GM21825 (cell line): Measurements from ENCODE around the gene QSOX1.

Experiments
- ATAC-seq: cut with Tn5 transposase; IDR thresholded peaks from one replicate; pipeline ENCODE4 v1.9.1; 2021; ENCODE audit warnings: mild to moderate bottlenecking, moderate library complexity; ENCODE audit not compliant: unreplicated experiment

The QSOX1 gene

DNA sequence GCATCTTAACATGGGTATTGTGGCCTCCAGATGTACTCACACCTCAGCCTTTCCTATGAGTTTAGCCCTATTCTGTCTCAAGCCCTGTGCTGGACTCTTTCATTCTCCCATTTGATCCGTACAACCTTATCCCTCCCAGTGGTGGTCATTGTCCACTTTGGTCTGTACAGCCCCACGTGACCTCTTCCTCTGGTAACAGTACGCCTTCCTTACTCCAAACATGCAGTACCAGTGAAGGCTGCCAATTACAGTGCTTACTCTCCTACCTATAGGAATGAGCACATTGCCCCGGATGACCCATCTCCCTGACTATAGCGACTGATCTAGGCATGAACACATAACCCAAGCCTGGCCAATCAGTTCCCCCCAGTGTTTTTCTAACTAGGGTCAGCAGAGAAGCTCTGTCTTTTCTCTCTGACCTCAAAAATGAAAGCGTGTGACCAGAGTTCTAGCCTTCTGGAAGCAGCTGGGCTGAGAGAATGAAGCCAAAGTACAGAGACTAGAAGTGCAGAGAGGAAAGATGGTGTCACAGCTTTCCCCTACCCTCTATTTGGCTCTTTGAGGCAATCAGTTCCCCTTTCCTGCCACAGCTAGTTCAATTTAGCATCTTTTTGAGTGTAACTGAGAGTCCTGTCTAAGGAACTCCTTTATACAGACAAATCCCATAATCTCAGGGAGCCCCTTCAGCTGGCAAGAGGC, 9.9 kb upstream of the QSOX1 start:
- ATAC-seq = no peak

DNA sequence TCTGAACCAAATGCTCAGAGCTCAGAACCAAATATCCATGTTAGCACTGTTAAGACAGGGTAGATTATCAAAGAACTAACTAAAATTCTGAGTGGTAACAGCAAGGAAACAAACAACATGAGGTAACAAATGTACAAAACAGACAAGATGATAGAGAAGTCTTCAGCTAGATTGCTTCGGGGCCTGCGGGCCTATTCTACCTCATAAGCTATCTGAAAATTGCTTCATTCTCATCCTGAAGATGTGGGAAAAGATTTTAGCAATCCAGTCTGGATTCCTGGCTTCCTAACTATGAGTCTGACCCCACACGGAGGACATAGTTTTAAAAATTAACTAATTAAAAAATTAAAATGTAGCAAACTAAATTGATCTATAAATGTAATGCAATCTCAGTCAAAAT, 9.2 kb upstream of the QSOX1 start:
- ATAC-seq = no peak

DNA sequence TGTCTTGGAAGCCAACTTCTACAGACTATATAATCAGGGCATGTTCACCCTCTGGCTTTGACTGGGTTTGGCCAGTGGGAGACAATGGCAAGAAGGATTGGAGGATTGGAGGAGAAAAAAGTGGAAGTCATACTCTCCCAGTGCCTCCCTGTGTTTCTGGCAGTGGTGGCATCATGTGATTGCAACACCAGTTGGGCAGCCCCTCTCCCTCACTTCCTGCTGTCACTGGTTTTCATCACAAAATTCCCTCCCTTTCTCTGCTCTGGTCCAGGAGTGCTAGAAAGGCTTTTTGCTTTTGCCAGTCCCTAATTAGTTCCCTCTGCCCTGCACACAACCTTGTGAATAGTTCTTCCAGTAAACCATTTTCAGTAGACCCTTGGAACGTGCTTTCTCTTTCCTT, 3.7 kb upstream of the QSOX1 start:
- ATAC-seq = no peak

DNA sequence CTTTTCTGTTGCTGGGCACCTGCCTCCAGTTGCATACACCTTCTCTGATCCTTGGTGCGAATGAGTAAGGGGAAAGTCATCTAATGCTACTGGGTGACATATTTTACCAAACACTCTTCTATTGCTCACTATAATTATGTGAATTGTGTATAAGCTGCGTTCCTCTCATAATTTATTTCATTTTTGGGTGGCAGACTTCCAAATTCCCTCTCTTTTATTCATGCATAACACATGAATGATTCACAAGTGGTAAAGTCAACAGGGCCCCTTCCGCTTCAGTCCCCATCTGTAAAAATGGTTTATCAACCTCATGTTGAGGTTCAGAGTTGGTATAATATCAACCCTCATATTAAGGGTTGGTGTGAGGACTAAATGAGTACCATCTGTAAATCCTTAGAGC, 3.2 kb upstream of the QSOX1 start:
- no peak for ATAC-seq

DNA sequence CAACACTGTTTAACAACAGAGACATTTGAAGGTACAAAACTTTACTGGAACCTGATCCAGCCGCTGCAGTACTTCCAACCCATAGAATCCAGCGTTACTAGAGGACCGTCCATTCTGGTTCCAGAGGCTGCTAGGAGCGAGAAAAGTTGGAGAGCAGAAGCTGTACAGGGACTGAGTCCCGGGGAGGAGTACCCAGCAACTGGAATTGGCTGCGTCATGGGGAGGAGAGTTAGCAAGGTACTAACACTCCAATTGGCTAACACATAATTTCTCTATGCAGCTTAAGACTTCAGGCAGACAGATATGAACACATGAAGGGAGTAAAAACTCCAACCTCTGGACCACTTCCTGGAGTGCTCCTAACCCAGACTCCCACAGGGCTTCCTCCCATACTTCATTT, 2.1 kb upstream of the QSOX1 start:
- no peak for ATAC-seq

DNA sequence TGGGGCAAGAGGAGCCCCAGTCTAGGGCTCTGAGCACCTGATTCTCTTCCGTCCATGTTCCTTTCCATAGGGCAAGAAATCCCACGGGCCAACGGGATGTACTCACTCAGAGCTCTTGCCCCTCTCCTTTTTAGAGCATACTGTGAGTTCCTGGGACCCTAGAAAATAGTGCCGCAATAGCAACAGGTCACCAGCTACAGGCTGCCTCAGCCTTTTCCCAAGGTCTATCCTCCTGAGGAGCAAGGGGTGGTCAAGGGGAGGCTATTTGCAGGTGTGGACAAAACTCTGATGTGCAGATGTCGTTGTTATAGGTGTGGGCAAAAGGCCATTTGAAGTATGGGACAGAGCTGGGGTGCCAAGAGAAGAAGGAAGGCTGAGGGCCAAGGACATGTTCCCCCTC, 1.6 kb upstream of the QSOX1 start:
- ATAC-seq = no peak

DNA sequence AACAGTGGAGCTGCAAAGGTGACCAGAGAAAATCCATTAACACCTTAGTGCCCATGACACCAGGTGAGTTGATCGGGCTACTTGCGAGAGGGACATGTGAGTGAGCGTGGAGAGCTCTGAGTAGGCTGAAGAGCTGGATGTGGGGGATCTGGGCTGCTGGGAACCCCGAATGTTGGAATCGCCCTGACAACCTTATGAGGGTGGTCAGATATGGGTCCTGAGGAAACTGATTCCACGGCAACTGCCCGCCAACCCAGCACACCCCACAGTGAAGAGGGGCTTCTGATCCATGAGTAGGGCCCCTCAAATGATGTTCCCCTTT, 705 bp upstream of the QSOX1 start:
- no peak for ATAC-seq

DNA sequence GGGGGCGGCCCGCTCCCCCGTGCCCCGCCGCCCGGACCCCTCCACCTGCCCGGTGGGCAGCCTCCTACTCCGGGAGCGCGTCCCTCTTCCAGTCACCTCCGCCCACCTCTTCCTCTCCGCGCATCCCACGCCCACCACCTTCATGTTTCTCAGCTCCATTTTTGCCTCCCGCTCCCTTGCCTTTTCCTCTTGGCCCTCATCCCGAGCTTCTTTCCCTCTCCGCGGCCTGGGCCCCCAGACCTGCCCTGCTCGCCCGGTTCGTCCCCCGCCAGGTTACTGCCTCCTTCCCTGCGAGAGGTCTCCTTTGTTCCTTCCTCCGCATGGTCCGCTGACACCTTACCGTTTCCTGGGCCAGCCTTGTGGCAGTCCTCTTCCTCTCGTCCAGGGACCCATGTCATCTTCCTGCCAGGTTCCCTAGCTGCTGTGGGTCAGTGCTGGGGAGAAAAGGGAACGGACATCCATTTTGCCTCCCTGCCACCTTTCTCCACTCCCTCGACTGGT, 563 bp downstream of the QSOX1 start:
- ATAC-seq = no peak

DNA sequence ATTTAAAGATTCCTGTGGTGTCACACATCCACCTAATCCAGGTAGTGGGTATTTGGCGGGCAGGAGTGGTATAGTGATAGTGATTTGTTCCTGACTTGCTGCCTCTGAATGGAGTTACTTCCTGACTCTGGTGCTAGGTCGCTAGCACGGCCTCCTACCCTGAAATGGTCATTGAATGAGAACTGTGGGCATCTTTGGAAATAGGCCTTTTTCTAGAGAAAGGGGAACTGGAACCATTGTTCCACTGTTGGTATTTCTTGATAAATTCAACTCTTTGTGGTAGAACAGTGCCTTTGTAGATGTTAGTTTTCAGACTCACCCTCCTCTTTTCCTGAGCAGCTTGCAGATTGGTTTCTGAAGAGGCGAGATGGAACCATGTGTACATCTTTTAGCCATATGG, 1.5 kb downstream of the QSOX1 start:
- no peak for ATAC-seq

DNA sequence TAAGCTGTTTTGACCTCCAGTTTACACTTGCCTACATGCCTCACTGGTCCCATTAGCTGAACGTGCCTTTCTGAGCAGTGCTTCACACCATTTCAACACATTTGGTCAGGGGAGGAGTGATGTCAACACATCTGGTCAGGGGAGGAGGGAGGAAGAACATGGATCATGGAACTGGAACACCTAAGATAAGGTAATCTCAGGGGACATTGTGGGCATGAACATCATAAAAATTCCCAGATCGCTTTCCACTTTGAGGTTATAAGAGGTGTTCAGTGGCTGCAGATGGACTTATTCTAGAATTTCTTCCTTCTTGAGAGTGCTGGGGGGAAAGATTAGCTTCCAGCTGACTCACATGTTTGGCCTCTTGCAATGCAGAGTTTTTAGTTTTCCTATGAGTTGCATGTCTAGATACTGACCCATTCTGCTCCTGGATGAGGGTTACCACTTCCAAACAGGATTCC, 2.0 kb downstream of the QSOX1 start:
- no peak for ATAC-seq

DNA sequence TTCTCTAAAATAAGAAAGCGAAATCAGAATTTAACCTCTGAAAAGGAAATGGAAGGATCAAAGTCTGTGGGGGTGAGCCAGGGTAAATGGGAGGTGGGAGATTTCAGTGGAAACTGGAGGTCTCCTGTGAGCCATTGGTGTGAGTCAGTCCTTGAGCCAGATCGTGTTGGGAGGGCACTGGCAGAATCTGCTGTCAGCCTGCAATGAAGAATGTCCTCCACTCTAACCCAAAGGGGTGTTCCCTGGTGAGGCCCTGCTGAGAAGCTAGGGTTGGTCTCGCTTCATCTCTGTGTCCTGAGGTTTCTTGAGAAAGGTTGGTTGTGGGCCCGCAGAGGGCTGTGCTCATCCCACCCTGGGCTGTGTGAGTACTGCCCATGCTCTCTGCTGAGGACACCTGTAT, 2.4 kb downstream of the QSOX1 start:
- ATAC-seq = no peak

DNA sequence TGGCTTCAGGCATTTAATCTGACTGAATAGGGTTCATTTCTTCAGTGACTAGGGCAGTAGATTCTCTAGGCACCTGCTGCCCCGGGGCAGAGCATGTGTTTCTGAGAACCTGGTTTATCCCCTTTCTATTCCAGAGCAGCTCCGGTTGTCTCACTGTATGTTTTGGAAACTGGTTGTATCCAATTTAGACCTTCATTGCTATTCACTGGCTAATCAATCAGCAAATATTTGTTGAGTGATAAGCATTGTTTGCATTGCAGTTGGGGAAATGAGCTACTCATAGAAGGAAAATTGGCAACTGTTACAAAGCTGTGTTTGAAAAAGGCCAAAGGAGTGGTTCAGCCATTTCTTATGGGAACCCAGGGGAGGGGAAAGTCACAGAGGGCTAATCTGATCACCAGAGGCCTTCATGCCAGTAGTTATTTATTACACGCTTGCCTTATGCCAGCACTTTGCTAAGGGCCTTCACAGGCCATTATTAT, 2.9 kb downstream of the QSOX1 start:
- no peak for ATAC-seq

DNA sequence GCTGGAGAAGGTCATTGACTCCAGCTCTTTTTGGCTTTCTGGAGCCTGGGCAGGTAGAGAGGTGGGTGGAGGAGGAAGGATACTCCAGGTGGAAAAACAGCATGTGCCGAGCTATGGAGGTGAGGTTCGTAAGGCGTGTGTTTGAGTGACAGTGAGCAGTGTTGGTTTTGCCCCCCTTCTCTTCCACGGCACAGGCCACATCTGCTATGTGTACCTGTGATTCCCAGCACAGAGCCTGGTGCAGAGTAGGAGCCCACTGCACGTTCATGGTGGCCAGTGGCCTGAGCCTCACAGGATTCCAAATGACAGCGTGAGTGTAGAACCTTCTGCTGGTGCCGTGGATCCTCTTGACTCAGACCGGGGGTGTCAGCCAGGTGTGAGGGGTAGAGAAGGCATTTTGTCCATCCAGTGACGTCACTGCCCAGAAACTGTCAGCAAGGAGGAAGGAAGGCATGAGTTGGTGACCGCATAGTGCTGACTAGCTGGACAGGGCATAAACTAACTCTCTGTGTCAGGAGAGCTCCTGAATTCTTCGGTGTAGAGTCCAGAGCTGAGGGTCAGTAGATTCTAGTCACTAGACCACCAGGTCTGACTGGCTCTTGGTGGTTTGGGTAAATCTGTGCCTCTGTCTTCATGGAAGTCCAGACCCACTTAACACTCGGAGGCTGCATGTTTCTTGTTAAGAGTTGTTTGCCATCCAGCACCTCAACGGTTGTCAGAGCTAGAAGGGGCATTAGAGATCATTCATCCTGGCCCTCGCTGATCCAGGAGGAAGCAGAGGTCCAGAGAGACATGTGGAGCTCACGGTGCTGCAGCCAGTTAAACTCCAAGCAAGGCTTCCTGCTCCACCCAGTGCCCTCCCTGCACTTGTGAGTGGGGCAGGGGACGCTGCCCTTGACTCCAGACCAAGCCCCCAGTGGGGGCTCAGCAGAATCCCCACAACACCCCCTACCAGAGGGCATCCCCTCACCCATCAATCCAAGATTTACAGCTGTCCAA, 3.8 kb downstream of the QSOX1 start:
- ATAC-seq = no peak

DNA sequence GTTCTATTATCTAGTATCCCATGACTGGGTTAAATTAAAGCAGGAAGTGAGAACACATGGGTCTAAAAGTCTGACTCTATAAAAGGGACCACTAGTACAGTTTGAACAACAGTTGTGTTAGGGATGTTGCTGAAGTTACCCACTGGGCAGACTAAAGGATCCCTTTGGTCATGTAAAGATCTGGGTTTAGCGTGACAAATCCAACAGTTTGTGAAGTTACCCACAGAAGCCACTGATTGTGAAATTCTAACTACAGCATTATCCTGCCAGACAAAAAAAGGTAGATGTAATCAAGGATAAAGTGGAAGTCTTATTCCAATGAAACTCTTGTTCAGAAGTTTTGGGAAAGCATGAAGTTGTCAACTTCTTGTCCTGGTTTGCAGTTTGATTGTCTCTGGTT, 5.7 kb downstream of the QSOX1 start:
- no peak for ATAC-seq

DNA sequence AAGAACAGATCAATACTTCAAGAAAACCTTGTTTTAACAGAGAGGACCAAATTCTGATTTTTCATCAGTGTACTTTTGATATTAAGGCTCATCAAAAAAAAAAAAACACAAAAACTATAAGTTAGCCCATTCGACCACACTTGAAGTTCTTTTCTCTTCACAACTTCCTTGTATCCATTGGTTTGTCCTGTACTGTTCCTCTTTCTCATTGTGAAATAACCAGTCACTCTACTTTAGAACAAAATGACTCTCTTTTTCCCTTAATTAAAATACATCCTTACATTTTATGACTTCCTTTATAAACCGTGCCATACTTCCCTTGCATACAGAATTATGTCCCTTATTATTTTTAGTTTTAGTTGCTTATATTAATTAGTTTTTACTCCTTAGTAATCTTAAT, 8.4 kb downstream of the QSOX1 start:
- no peak for ATAC-seq

DNA sequence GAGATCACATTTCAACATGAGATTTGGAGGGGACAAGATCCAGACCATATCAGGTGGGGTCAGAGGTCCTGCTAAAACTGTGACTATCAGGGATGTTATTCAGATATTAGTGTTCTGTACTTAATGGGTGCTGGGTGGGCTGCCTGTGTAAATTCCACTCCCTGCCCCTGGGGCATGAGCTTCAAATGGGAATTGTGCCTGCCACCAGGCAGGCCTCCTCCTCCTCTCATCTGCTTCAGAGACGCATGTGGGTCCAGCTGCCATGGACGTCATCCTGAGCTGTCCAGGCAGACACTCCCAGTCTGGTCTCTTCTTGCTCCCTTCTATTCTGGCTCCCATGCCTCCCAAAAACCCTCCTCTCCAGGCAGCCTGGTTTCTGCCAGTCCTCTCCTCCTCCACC, 10.4 kb downstream of the QSOX1 start:
- no peak for ATAC-seq

DNA sequence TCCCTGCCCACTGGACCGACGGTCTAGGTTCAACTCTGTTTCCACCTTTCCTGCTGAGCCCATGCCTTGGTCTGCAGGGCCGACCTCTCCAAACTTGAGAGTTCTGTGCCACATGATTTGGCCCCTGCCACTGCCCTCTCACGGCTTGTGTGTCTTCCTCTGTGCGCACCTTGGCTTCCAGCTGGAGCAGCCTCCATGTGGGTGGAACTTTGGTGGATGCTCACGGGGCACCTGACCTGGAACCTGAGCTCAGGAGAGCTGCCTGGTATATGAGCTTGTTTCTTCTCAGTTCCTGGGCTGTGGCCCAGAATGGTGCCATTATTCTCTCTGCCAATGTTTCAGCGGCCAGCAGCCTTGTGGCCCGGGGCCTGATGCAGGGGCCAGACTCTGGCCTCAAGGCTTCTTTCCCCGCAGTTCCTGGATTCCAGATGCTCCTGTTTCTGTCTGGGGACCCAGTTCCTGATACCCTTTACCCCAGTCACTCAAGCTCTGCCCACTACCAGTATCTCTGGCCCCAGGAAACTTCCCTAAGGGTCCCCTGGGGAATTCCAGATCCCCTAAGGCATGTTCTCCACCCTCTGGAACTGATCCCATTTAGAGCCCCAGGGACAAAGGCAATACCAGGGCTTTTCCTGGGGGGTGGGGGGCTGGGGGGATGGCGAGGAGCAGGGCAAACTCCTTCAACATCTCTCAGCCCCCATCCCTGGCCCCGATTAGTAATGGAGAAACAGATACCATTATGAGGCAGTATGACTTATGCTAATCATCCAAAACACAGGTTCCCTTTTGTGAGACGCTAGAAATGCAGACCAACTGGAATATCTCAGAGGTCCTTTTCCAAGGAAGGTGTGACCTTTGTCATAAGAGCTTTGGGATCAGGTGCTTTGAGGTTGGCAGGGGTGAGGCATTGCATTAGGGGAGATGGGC, 11.1 kb downstream of the QSOX1 start:
- no peak for ATAC-seq

DNA sequence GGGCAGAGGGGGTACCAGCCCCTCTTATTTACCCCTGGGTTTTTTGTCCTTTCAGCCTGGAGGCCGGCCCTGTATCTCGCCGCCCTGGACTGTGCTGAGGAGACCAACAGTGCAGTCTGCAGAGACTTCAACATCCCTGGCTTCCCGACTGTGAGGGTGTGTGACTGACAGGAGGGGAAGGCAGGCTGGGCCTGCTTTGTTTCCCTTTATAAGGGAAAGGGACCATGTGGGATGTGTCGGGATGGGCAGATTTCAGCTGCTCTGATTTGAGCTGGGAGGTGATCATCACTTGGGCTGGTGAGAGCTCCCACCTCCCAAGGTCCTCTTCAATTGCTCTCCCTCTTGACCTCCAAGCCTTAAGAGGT, 11.7 kb downstream of the QSOX1 start:
- ATAC-seq = no peak

DNA sequence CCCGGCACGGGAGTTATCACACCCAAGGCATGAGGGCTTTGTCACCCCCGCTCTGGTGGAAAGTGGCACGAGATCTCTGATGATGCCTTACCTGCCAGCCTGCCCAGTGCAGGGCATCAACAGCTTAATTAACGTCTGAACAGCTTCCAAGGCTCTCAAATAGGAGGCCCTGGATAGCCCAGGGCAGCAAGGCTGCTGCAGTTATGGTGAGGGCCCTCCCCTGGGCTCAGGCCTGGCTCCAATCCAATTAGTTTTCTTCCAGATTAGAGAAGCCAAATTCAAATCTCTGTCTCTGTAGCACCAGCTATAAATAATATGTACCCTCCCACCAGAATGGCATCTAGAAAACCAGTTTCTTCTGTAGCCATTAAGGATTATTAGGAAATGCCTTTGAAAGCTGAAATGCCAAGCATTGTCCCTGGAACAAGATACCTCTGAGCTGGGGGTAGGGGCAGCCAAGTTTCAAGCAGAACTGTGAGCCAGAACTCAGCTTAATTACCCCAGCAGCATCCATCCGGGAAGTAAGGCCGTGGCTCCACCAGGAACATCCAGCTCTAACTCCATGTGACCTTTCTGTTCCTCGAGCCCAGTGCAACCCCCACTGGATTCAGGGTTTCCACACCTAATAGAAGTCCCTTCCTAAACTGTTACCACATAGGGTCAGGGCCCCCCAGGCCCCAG, 12.5 kb downstream of the QSOX1 start:
- ATAC-seq = no peak

DNA sequence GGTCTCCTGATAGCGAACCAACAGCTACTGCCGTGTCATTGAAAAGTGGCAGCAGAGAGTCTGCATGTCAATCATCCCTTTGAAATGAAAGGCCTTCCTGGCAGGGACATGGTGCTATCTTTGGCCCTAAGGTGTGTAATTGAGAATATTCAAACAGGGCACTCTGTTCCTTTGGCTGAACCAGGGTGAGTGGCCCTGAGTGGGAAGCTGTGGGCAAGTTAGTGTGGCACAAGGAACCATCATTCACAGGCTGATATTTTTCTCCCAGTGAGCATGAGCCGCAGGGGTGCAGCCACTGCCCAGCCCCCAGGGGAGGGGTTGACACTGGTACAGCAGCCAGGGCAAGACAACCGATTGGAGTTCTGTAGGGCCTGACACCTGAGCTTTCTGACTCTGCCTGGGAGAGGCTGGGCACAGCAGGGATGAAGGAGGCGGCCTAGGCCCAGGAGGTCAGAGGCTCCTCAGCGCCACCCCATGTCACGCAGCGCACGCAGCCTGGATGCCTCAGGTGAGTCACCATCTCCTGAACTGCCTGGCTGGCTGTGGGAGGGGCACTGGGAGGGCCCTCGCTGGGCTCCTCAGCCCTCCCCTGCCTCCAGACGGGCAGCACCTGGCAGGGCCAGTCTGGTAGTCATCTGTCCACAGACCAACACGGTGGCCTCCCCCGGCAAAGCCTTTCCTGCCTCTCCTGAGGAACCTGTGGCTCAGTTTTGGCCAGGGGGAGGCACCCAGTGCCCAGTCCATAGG, 13.2 kb downstream of the QSOX1 start:
- ATAC-seq = no peak
